Activated CD4-positive, CD25-positive, alpha-beta regulatory T cell treated with anti-CD3 and anti-CD28 coated beads, Interleukin-2, amount 50 U/mL, for 72 hours (primary cell): ENCODE measurements around the gene IFNK.
A peak's percentile ranks its signal among the peaks of the same experiment; 100 is the strongest.

ENCODE experiments used
- DNase-seq: peaks from one replicate; pipeline ENCODE4 v3.0.0; 2021

The IFNK gene

DNA sequence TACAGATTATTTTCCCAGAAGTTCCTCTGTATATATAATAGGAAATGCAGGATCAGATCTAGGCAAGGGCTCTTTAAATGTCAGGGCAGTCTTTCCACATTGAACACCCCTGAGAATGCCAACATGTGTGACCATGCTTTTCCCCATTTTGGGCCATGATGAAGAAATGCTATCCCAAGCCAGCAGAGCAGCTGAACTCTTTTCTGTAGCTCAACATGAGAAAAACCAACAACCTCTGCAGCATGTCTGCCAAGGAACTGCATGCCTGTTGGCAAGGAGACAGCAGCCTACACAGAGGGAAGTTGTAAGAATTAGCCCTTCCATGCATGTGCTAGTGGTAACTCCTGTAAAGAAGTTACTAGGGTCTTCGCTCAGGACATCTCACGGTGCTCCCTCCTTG lies 9.5 kb upstream of the IFNK start:
- DNase-seq = no peak

DNA sequence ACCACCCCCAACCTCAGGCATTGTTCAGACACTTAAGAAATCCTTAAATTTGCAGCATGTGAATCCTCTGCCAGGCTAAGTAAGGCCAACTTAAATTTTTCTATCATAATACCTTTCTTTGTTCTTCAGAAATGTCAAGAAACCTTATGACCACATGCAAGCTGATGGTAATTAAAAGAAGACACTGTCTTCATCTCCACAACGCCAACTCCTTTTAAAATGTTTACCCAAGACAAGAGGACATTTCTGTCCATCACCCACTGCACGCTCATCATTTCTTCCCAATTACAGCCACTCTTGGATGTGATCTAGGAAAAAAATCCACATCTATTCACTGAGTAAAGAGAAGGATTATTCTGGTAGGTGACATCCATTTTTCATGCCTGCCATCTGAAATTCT lies 6.1 kb upstream of the IFNK start:
- no peak for DNase-seq

- no peak for DNase-seq
These were observed 5.3 kb upstream of the IFNK start for GRCh38 chr9:27518809-27519208.

- DNase-seq = no peak
These were observed 4.3 kb upstream of the IFNK start for GRCh38 chr9:27519466-27520465.

DNA sequence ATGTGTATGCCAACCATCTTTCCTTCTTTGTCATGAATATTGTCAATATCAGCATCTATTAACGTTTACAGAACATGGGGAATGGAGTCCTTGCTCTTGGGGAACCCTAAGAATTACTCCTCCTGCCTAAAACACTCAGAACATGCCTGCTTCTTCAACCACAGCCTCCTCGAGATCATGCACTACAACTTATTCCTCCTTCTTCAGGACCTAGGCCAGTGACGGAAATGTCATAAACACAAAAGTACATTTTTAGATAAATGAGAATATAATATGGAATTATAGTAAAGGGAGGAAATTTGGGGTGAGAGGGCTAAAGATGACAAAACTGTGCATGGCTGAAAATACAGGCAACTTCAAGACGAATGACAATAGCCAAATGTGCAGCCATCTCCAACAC lies 3.1 kb upstream of the IFNK start:
- no peak for DNase-seq

- DNase-seq = no peak
These were observed 949 bp upstream of the IFNK start for GRCh38 chr9:27523141-27523540.

DNA sequence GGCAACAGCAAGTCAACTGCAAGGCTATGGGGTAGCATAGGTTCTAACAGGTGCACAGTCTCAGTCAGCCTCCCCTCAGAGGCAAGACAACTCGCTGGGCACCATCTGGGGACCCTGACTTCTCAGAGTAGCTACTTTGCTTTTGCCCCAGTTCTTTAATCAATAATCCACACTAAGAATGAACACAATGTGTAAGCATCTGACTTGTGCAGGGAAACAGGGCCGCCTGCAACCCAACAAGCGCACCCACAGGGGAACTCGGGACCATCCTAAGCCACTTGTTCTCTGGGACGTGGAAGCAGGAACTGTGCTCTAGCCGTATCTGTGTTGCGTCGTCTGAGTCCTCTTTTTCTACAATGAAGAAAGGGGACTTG lies 3.6 kb downstream of the IFNK start:
- DNase-seq = no peak

- DNase-seq = peak; percentile 45
These were observed 4.2 kb downstream of the IFNK start for GRCh38 chr9:27528076-27528885.

- peak; percentile 47 for DNase-seq
These were observed 4.8 kb downstream of the IFNK start for GRCh38 chr9:27528886-27529315.

- DNase-seq = peak; percentile 78
These were observed 5.5 kb downstream of the IFNK start, which contains the start of gene MOB3B for GRCh38 chr9:27529316-27530278. Gene MOB3B (minus strand): TSS chr9:27529814. CDS start chr9:27455550, 74,264 bp downstream.

- DNase-seq = no peak
These were observed 7.0 kb downstream of the IFNK start for GRCh38 chr9:27530915-27531755.

DNA sequence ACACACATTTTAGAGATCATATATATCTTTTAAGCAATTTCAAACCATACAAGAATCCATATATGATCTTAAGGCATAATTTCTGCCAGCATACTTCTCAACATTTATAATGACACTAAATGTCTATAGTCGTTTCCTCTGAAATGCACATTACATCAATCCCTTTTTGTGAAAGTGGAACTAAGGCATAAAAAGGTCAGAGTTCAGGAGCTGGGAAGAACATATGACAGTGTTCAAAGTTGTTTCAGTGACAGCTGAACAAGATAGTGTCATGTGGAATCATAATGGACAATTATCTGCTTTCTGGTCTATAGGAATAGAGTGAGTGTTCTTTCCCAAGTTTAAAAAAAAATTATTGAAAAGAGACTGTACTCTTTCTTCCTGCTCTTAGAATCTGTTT lies 8.0 kb downstream of the IFNK start:
- no peak for DNase-seq

DNA sequence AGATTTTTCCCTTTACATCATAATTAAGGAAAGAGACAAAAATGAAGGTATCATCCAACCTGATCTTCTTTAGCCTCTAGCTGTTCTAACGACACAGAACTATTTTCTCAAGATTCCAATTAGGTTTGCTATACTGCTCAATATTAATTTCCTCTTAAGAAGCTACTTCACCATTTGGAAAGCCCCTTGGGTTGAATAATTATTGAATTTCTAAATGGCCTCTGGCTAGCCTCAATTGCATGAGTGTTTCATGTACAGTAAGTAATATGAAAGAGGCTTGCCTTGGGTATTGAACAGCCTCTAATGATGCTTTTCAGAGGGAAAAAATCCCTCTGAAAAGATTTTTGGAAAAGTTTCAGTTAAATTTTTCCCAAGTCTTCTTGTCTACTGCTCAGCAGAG lies 9.2 kb downstream of the IFNK start:
- no peak for DNase-seq

GRCh38 chr9:27534131-27534530 lies 10.0 kb downstream of the IFNK start:
- DNase-seq = no peak

DNA sequence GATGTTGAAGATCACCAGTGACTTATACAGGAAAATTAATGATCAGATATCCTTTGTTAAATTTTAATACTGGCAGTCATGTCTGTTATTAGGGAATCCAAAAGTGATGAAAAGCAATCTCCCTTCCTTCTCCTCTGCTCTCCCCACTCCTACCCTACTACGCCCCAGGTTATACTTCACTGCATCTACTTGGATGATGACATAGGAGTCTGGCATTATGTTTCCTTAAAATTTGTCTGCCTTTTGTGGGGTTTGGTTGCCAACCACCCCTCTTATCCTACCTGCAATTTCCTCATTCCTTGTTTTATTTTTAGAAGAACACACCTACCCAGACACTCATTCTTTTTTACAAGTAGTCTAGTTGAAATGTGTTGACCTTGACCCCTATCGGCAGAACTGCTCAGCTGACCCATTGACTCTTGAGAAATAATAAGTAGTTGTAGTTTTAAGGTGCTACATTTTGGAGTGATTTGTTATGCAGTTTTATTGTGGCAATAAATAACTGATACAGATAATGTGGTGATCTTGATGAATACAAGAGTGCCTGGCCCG lies 10.6 kb downstream of the IFNK start:
- DNase-seq = no peak

GRCh38 chr9:27535701-27536118 lies 11.6 kb downstream of the IFNK start:
- no peak for DNase-seq

GRCh38 chr9:27536168-27536567 lies 12.1 kb downstream of the IFNK start:
- DNase-seq = no peak

DNA sequence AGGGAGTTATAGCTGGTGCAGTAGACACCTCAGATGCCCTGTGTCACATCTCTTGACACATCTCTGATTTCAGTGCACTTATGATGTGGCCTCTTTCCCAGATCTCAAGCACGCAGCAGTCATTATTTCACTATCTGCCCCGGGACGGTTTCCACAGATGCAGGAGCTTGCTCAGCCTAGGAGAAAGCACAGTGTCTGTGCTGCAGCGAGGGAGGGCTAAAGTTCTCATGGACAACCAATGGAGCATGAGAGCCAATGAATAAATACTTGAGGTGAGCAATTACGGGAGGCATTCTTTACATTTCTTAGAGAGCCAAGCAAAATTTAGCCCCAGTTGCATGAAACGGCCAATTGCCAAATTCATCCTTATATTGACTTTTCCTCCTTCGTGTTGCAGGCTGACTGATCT lies 12.9 kb downstream of the IFNK start:
- no peak for DNase-seq

GRCh38 chr9:27537756-27538155 lies 13.7 kb downstream of the IFNK start:
- no peak for DNase-seq

- DNase-seq = no peak
These were observed 14.6 kb downstream of the IFNK start for GRCh38 chr9:27538647-27539046.
